Measurements from ENCODE around the gene DMAP1. TPM values are rescaled to one million over a fixed set of nuclear protein-coding genes. Genes with fewer than 3 reads are reported as not detected.

DMAP1 gene
- total and polyA plus RNA-seq, 2 experiments from 2014 or later, result 32.6 to 40.0 TPM

DNA sequence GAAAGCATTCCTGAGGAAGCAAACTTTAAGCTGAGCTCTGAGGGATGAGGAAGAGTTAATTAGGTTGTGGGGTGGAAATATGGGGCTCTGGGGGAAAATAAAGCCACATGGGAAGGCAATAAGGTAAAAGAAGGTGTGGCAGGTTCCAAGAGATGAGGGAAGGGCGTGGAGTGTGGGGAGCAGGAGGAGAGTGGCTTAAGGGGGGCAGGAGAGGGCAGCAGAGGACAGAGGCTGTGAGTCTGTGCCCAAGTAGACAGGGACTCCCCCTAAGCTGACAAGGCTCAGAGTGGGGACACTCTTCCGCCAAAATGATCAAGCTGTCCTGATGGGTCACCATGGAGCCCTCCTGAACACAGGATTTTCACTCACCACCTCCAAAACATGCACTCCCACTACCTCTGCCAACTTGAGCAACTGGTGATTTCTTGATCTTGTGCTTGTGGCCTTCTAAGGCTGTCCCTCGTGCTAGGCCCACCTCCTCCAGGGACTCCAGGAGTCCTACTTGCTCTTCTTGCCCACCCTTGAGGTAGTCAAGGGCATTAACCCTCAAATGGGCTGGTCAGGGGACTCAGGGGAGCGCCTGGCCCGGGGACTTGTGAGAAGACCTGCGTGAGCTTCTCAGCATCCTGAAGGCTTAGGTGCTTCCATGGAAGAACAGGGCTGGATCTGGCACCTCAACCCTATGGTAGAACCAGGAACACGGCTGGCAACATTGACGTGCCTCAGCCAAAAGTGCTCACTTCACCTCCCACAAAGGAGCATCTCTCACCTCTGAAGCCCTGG is 23.4 kb downstream of the DMAP1 start:
- Histone ChIP-seq H3K79me2 (replicated peaks; ENCODE audit: insufficient read depth) (no peaks in the 10 kb centered on the region), H3K27me3 (ENCODE audit: insufficient read depth) (no peaks in the 10 kb centered on the region), H3K36me3 (ENCODE audit: insufficient read depth) (no peaks in the 10 kb centered on the region), H2AFZ (no peak overlapping the region), H3K4me3 (no peak overlapping the region), H3K27ac (ENCODE audit: low read depth) (no peak overlapping the region), H3K4me2 (no peak overlapping the region), H3F3A (replicated peaks; ENCODE audit: low read depth) (no peaks in the 10 kb centered on the region), H3K4me1 (ENCODE audit: insufficient read depth) (peaks cover 9% of the 10 kb centered on the region; the same call in 1 of the 2 replicates), H4K20me1 (replicated peaks; ENCODE audit: insufficient read depth) (0 out of 2 replicates have a peak, but pooled peaks cover 2% of the 10 kb centered on the region), H3K9me2 (ENCODE audit: insufficient read depth) (no peaks in the 10 kb centered on the region)
- DNase-seq (ENCODE audit: low spot score) (no peak), ATAC-seq (no peak)
- Mint-ChIP-seq H3K27me3 (ENCODE audit: insufficient read depth, low read depth, poor library complexity) (peaks cover 5% of the 10 kb centered on the region), H3K27ac (no peak overlapping the region), H3K36me3 (ENCODE audit: low read depth) (peaks cover 7% of the 10 kb centered on the region), H3K9me3 (no peaks in the 10 kb centered on the region), H3K4me3 (no peak overlapping the region), H3K4me1 (peaks cover 29% of the 10 kb centered on the region)
- TF ChIP-seq ZNF114 (CRISPR knock-in tag; IDR thresholded peaks at IDR 0.05) (no peak), CTCF (conservative IDR thresholded peaks at IDR 0.05; ENCODE audit: low read depth in 2 of 2) (peak in 1 of 2 experiments; percentile 39; a peak in 2 of 4 replicates), CREB1 (CRISPR knock-in tag; IDR thresholded peaks at IDR 0.05; ENCODE audit: low read depth) (no peak), ZNF462 (CRISPR knock-in tag; IDR thresholded peaks at IDR 0.05) (no peak)

All from GM23338 (cell line).